HG02852 (cell line): ENCODE measurements around the gene KCNH4.
"Not testable (repeated sequence)": the region's sequence is repeated elsewhere in the genome, so short reads cannot be mapped to it uniquely, and the experiment has no call there.

Source experiments
- ATAC-seq: cut with Tn5 transposase; IDR thresholded peaks from one replicate; pipeline ENCODE4 v1.9.1; 2021; ENCODE audit warnings: mild to moderate bottlenecking, moderate library complexity; ENCODE audit not compliant: unreplicated experiment

The KCNH4 gene

GRCh38 chr17:42180922-42181850, at the start of gene KCNH4:
TSS of gene KCNH4 (minus strand) at chr17:42181142. CDS start at chr17:42180945, 197 bp downstream.
- no peak for ATAC-seq

GRCh38 chr17:42230225-42230624, 49.3 kb upstream of the KCNH4 start:
- ATAC-seq = no peak

- no peak for ATAC-seq
Observed at GRCh38 chr17:42227849-42228700, 47.1 kb upstream of the KCNH4 start.

- no peak for ATAC-seq
Observed at GRCh38 chr17:42225646-42226045, 44.7 kb upstream of the KCNH4 start.

GRCh38 chr17:42224651-42225050, 43.7 kb upstream of the KCNH4 start:
- ATAC-seq = no peak

- no peak for ATAC-seq
Observed at GRCh38 chr17:42221886-42222745, 41.2 kb upstream of the KCNH4 start.

GRCh38 chr17:42219280-42219679, 38.3 kb upstream of the KCNH4 start:
- ATAC-seq = not testable (repeated sequence)

- ATAC-seq = no peak
Observed at GRCh38 chr17:42214156-42214555, 33.2 kb upstream of the KCNH4 start.

- ATAC-seq = no peak
Observed at GRCh38 chr17:42212382-42212781, 31.4 kb upstream of the KCNH4 start.

- not testable (repeated sequence) for ATAC-seq
Observed at GRCh38 chr17:42211921-42212341, 31.0 kb upstream of the KCNH4 start.

GRCh38 chr17:42210046-42210445, 29.1 kb upstream of the KCNH4 start:
- no peak for ATAC-seq

- ATAC-seq = not testable (repeated sequence)
Observed at GRCh38 chr17:42206153-42206612, 25.2 kb upstream of the KCNH4 start.

GRCh38 chr17:42203354-42203753, 22.4 kb upstream of the KCNH4 start:
- no peak for ATAC-seq

GRCh38 chr17:42202696-42203095, 21.8 kb upstream of the KCNH4 start:
- no peak for ATAC-seq

GRCh38 chr17:42202159-42202558, 21.2 kb upstream of the KCNH4 start:
- ATAC-seq = no peak

- ATAC-seq = no peak
Observed at GRCh38 chr17:42201458-42201772, 20.5 kb upstream of the KCNH4 start.

- ATAC-seq = no peak
Observed at GRCh38 chr17:42200706-42201457, 19.9 kb upstream of the KCNH4 start.

GRCh38 chr17:42199416-42200011, 18.6 kb upstream of the KCNH4 start:
- no peak for ATAC-seq

GRCh38 chr17:42198897-42199296, 18.0 kb upstream of the KCNH4 start:
- no peak for ATAC-seq
